ENCODE data around the gene SMYD4. TPM values are rescaled to one million over a fixed set of nuclear protein-coding genes. Genes with fewer than 3 reads are reported as not detected.

The SMYD4 gene
- total RNA-seq, 3 donors from 2014 or later (not counting 1 experiment from before 2014, with no cell fraction given), result 20.3 to 37.8 (median 24.3) TPM

DNA sequence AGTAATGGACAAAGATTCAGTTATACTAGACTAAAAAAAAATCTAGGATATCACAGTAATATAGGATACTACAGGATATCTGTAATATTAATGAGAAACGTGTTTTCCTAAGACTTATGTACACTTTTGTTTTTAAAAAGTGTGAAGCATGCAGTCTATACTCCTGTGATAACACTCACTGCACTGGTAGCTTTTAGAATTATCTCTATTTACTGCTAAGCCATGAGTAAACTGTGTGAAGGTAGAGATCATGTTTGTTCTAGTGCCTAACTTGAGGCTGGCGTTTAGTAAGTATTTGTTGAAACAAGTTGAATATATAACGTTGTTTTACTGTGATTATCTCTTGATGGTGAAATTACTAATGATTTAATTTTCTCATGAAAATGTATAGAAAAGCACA, 24.0 kb upstream of the SMYD4 start:
- Mint-ChIP-seq H3K9me3 (no peaks in the 10 kb centered on the region), H3K27me3 (ENCODE audit: low read depth in 2 of 2) (no peaks in the 10 kb centered on the region), H3K4me1 (no peaks in the 10 kb centered on the region), H3K4me3 (no peak overlapping the region), H3K27ac (no peak overlapping the region), H3K36me3 (peaks cover 13% of the 10 kb centered on the region)
- no peak for ATAC-seq
- DNase-seq, result no peak
- peaks cover 49% of the 10 kb centered on the region for H3K36me3 ChIP-seq (ENCODE audit: control insufficient read depth, insufficient read depth, low read length)
- TF ChIP-seq, protein P1, sequence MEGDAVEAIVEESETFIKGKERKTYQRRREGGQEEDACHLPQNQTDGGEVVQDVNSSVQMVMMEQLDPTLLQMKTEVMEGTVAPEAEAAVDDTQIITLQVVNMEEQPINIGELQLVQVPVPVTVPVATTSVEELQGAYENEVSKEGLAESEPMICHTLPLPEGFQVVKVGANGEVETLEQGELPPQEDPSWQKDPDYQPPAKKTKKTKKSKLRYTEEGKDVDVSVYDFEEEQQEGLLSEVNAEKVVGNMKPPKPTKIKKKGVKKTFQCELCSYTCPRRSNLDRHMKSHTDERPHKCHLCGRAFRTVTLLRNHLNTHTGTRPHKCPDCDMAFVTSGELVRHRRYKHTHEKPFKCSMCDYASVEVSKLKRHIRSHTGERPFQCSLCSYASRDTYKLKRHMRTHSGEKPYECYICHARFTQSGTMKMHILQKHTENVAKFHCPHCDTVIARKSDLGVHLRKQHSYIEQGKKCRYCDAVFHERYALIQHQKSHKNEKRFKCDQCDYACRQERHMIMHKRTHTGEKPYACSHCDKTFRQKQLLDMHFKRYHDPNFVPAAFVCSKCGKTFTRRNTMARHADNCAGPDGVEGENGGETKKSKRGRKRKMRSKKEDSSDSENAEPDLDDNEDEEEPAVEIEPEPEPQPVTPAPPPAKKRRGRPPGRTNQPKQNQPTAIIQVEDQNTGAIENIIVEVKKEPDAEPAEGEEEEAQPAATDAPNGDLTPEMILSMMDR (IDR thresholded peaks at IDR 0.05), result no peak
- H3K27ac ChIP-seq (ENCODE audit: low read length), result no peak overlapping the region
- no peaks in the 10 kb centered on the region for H3K27me3 ChIP-seq (ENCODE audit: control insufficient read depth, insufficient read depth, low read length)
- no peak overlapping the region for H3K4me3 ChIP-seq (ENCODE audit: low read length)
- 100% methylated on average over 2 of the region's 3 CpGs for WGBS (ENCODE audit: insufficient coverage)
- intact Hi-C loops (cut with micrococcal nuclease), result no loop called here
- no peaks in the 10 kb centered on the region for H3K9me3 ChIP-seq (ENCODE audit: control insufficient read depth, insufficient read depth, low read length)
- H3K4me1 ChIP-seq (ENCODE audit: control insufficient read depth, insufficient read depth, low read length), result no peaks in the 10 kb centered on the region

- no peaks in the 10 kb centered on the region for H3K27me3 ChIP-seq (ENCODE audit: control insufficient read depth, insufficient read depth, low read length)
- TF ChIP-seq, protein P1 (IDR thresholded peaks at IDR 0.05), result no peak
- 88% methylated on average over 5 of the region's 6 CpGs for WGBS (ENCODE audit: insufficient coverage)
- H3K4me1 Mint-ChIP-seq, result no peaks in the 10 kb centered on the region
- ATAC-seq (no peak), DNase-seq (no peak)
- H3K36me3 Mint-ChIP-seq, result peaks cover 13% of the 10 kb centered on the region
- H3K27ac Mint-ChIP-seq, result no peak overlapping the region
- H3K27ac ChIP-seq (ENCODE audit: low read length), result no peak overlapping the region
- H3K9me3 ChIP-seq (ENCODE audit: control insufficient read depth, insufficient read depth, low read length), result no peaks in the 10 kb centered on the region
- no peaks in the 10 kb centered on the region for H3K9me3 Mint-ChIP-seq
- H3K27me3 Mint-ChIP-seq (ENCODE audit: low read depth in 2 of 2), result no peaks in the 10 kb centered on the region
- H3K4me3 ChIP-seq (ENCODE audit: low read length), result no peak overlapping the region
- H3K36me3 ChIP-seq (ENCODE audit: control insufficient read depth, insufficient read depth, low read length), result peaks cover 53% of the 10 kb centered on the region
- no peak overlapping the region for H3K4me3 Mint-ChIP-seq
- H3K4me1 ChIP-seq (ENCODE audit: control insufficient read depth, insufficient read depth, low read length), result no peaks in the 10 kb centered on the region
- intact Hi-C loops (cut with micrococcal nuclease), result no loop called here
Observed at GRCh38 chr17:1852327-1852726, 22.6 kb upstream of the SMYD4 start.

DNA sequence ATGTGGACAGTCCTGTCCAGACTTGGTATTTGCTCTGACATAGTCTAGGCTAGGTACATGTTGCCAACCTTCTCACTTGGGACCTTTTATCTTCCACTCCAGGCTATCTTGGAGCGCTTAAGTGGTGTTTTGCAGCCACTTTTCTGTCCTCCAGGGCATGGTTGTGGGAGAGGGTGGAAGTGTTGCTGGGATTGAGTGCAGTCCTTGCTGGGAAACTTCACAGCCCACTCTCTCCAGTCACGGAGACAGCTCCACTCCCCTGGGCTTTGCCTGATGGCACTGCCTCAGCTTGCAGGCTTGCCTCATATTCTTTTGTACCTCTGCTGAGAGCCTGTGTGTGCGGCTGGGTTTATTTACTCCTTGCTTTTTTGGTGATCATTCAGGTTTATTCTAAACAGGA, 17.5 kb upstream of the SMYD4 start:
- H3K27ac ChIP-seq (ENCODE audit: low read length), result no peak overlapping the region
- Mint-ChIP-seq H3K4me3 (no peak overlapping the region), H3K27me3 (ENCODE audit: low read depth in 2 of 2) (no peaks in the 10 kb centered on the region), H3K9me3 (no peaks in the 10 kb centered on the region), H3K27ac (no peak overlapping the region), H3K4me1 (no peaks in the 10 kb centered on the region), H3K36me3 (peaks cover 16% of the 10 kb centered on the region)
- no peak for DNase-seq
- no peaks in the 10 kb centered on the region for H3K4me1 ChIP-seq (ENCODE audit: control insufficient read depth, insufficient read depth, low read length)
- H3K27me3 ChIP-seq (ENCODE audit: control insufficient read depth, insufficient read depth, low read length), result no peaks in the 10 kb centered on the region
- WGBS (ENCODE audit: insufficient coverage), result 100% methylated on average over 2 of the region's 3 CpGs
- no peak overlapping the region for H3K4me3 ChIP-seq (ENCODE audit: low read length)
- TF ChIP-seq, protein P1 (IDR thresholded peaks at IDR 0.05), result no peak
- intact Hi-C loops (cut with micrococcal nuclease), result no loop called here
- H3K36me3 ChIP-seq (ENCODE audit: control insufficient read depth, insufficient read depth, low read length), result peaks cover 60% of the 10 kb centered on the region
- ATAC-seq, result no peak
- H3K9me3 ChIP-seq (ENCODE audit: control insufficient read depth, insufficient read depth, low read length), result no peaks in the 10 kb centered on the region

GRCh38 chr17:1843947-1844346, 14.2 kb upstream of the SMYD4 start:
- no peak for DNase-seq
- WGBS (ENCODE audit: insufficient coverage), result 97% methylated on average over 9 of the region's 9 CpGs
- TF ChIP-seq, protein P1 (IDR thresholded peaks at IDR 0.05), result no peak
- no peak for ATAC-seq
- H3K36me3 ChIP-seq (ENCODE audit: control insufficient read depth, insufficient read depth, low read length), result peaks cover 47% of the 10 kb centered on the region
- Mint-ChIP-seq H3K4me1 (peaks cover 5 to 6% of the 10 kb centered on the region in 2 donors), H3K9me3 (no peaks in the 10 kb centered on the region), H3K36me3 (peaks cover 12% of the 10 kb centered on the region), H3K27ac (no peak overlapping the region), H3K27me3 (ENCODE audit: low read depth in 2 of 2) (no peaks in the 10 kb centered on the region), H3K4me3 (no peak overlapping the region)
- no peaks in the 10 kb centered on the region for H3K9me3 ChIP-seq (ENCODE audit: control insufficient read depth, insufficient read depth, low read length)
- no peak overlapping the region for H3K4me3 ChIP-seq (ENCODE audit: low read length)
- intact Hi-C loops (cut with micrococcal nuclease), result no loop called here
- no peaks in the 10 kb centered on the region for H3K27me3 ChIP-seq (ENCODE audit: control insufficient read depth, insufficient read depth, low read length)
- no peak overlapping the region for H3K27ac ChIP-seq (ENCODE audit: low read length)
- no peaks in the 10 kb centered on the region for H3K4me1 ChIP-seq (ENCODE audit: control insufficient read depth, insufficient read depth, low read length)
